Gastrocnemius medialis (tissue), 4 donors: ENCODE measurements around the gene TIGAR. TPM values are rescaled to one million over a fixed set of nuclear protein-coding genes. Genes with fewer than 3 reads are reported as not detected.

Source experiments
- ATAC-seq, 2 donors: fragments of 150-250 bp; one replicate each; pipeline ENCODE4 v1.9.1; 2016
- DNase-seq, 2 donors: peaks; one replicate each; pipeline ENCODE4 v3.0.0-alpha.2; 2019
- H3K27ac ChIP-seq, 4 donors: fragments of 200-600 bp; sonication (generic); 1 replicate in 1 of 4; 2 replicates in 3 of 4; pipeline ENCODE4 v1.5.1; 2016 to 2018; ENCODE audit warnings: mild to moderate bottlenecking in 2 of 4, moderate library complexity in 1 of 4
- H3K27me3 ChIP-seq, 3 donors: fragments of 200-600 bp; sonication (generic) in 2 of 3; 1 replicate in 1 of 3; 2 replicates in 2 of 3; pipeline versions ENCODE4 v1.5.1 to v1.6.0; 2016 to 2019; ENCODE audit warnings: mild to moderate bottlenecking in 1 of 3, moderate library complexity in 1 of 3
- H3K36me3 ChIP-seq, 2 donors: fragments of 200-600 bp; sonication (generic) in 1 of 2; one replicate each; pipeline ENCODE4 v1.5.1; 2017 to 2018
- H3K4me1 ChIP-seq, 2 donors: fragments of 200-600 bp; sonication (generic) in 1 of 2; one replicate each; pipeline ENCODE4 v1.5.1; 2016 to 2017; ENCODE audit warnings: mild to moderate bottlenecking in 2 of 2
- H3K4me3 ChIP-seq, 4 donors: fragments of 200-600 bp; sonication (generic) in 3 of 4; 1 replicate in 1 of 4; 2 replicates in 3 of 4; pipeline ENCODE4 v1.5.1; 2016 to 2019; ENCODE audit warnings: mild to moderate bottlenecking in 2 of 4
- H3K9me3 ChIP-seq, 3 donors: fragments of 200-600 bp; sonication (generic) in 2 of 3; 1 replicate in 1 of 3; 2 replicates in 2 of 3; pipeline ENCODE4 v1.5.1; 2016 to 2019
- CTCF ChIP-seq, 5 experiments: fragments of 450-650 bp in 3 of 5; fragments of 200-600 bp in 2 of 5; sonication (generic) in 2 of 5; IDR thresholded peaks in 4 of 5; conservative IDR thresholded peaks in 1 of 5; 1 replicate in 4 of 5; 2 replicates in 1 of 5; pipeline ENCODE4 v1.5.1; 2016 to 2019; ENCODE audit warnings: antibody characterized with exemption in 5 of 5, mild to moderate bottlenecking in 3 of 5, moderate library complexity in 3 of 5
- POLR2A ChIP-seq, 2 donors: fragments of 450-650 bp; IDR thresholded peaks; one replicate each; pipeline ENCODE4 v1.6.1; 2017; ENCODE audit warnings: antibody characterized with exemption in 2 of 2, mild to moderate bottlenecking in 2 of 2, moderate library complexity in 2 of 2
- in situ Hi-C, 4 donors: fragments of 200-750 bp; cut with MboI; loops; one replicate each; pipeline versions ENCODE4 v1.15.0 to v1.8.0; 2017; ENCODE audit warnings: low sequenced_read_pairs in 4 of 4
- intact Hi-C: fragments of 100-400 bp; cut with DNase I; formaldehyde crosslinking; loops from one replicate; pipeline ENCODE4 v1.15.1; 2023; ENCODE audit warnings: low total_unique reads
- total RNA-seq, 4 donors: library from RNA; depleted of rRNA; stranded (reverse); fragments of >200 nt; gene quantifications; one replicate each; pipeline versions ENCODE4 v1.1.0 to v1.2.3, GENCODE V29; 2016

TIGAR gene
- total RNA-seq, 4 donors from 2014 or later, result 4.4 to 8.3 (median 6.7) TPM

- H3K36me3 ChIP-seq, result no peaks in the 10 kb centered on the region
- in situ Hi-C loops, result no loop called here
- H3K27ac ChIP-seq, result no peak overlapping the region
- H3K4me1 ChIP-seq, result no peaks in the 10 kb centered on the region
- no peak for DNase-seq
- no peak for TF ChIP-seq POLR2A (IDR thresholded peaks at IDR 0.05)
- TF ChIP-seq CTCF (IDR thresholded peaks at IDR 0.05 in 4 of 5, conservative IDR thresholded peaks at IDR 0.05 in 1 of 5), result no peak
- H3K27me3 ChIP-seq, result peaks cover 3 to 5% (median 4%) of the 10 kb centered on the region in 3 donors
- H3K9me3 ChIP-seq, result no peaks in the 10 kb centered on the region
- no peak for ATAC-seq
- H3K4me3 ChIP-seq, result no peak overlapping the region
- intact Hi-C loops, result loop anchor here (5.0 kb wide), 1 partner anchor 549 kb away; no protein-coding TSS in a partner anchor
Observed at GRCh38 chr12:4293299-4293965, 27.6 kb upstream of the TIGAR start.

GRCh38 chr12:4293966-4294505 is 27.0 kb upstream of the TIGAR start:
- peaks cover 3 to 5% (median 4%) of the 10 kb centered on the region in 3 donors for H3K27me3 ChIP-seq
- H3K27ac ChIP-seq, result no peak overlapping the region
- no peak for TF ChIP-seq POLR2A (IDR thresholded peaks at IDR 0.05)
- no peak for TF ChIP-seq CTCF (IDR thresholded peaks at IDR 0.05 in 4 of 5, conservative IDR thresholded peaks at IDR 0.05 in 1 of 5)
- H3K4me1 ChIP-seq, result no peaks in the 10 kb centered on the region
- DNase-seq (no peak), ATAC-seq (no peak)
- in situ Hi-C loops, result no loop called here
- no peaks in the 10 kb centered on the region for H3K36me3 ChIP-seq
- intact Hi-C loops, result loop anchor here (5.0 kb wide), 1 partner anchor 548 kb away; no protein-coding TSS in a partner anchor
- H3K4me3 ChIP-seq, result no peak overlapping the region
- no peaks in the 10 kb centered on the region for H3K9me3 ChIP-seq

- Histone ChIP-seq H3K4me3 (no peak overlapping the region), H3K27me3 (no peaks in the 10 kb centered on the region), H3K36me3 (no peaks in the 10 kb centered on the region), H3K4me1 (no peaks in the 10 kb centered on the region), H3K27ac (no peak overlapping the region), H3K9me3 (no peaks in the 10 kb centered on the region)
- no peak for TF ChIP-seq POLR2A (IDR thresholded peaks at IDR 0.05)
- no peak for ATAC-seq
- in situ Hi-C loops, result no loop called here
- DNase-seq, result no peak
- intact Hi-C loops, result no loop called here
Observed at GRCh38 chr12:4296751-4297150, 24.3 kb upstream of the TIGAR start.

- TF ChIP-seq CTCF (IDR thresholded peaks at IDR 0.05 in 4 of 5, conservative IDR thresholded peaks at IDR 0.05 in 1 of 5), result no peak
- no peak for TF ChIP-seq POLR2A (IDR thresholded peaks at IDR 0.05)
- H3K27me3 ChIP-seq, result no peaks in the 10 kb centered on the region
- DNase-seq (no peak), ATAC-seq (no peak)
- no peaks in the 10 kb centered on the region for H3K9me3 ChIP-seq
- no peak overlapping the region for H3K27ac ChIP-seq
- H3K4me1 ChIP-seq, result no peaks in the 10 kb centered on the region
- no peak overlapping the region for H3K4me3 ChIP-seq
- in situ Hi-C loops (no loop called here), intact Hi-C loops (no loop called here)
- no peaks in the 10 kb centered on the region for H3K36me3 ChIP-seq
Observed at GRCh38 chr12:4297617-4298016, 23.4 kb upstream of the TIGAR start.

- no peaks in the 10 kb centered on the region for H3K4me1 ChIP-seq
- H3K9me3 ChIP-seq, result no peaks in the 10 kb centered on the region
- ATAC-seq (no peak), DNase-seq (no peak)
- no peaks in the 10 kb centered on the region for H3K27me3 ChIP-seq
- H3K4me3 ChIP-seq, result no peak overlapping the region
- in situ Hi-C loops (loop anchor here (10.0 to 25.0 kb wide), 2 partner anchors 224 to 236 kb away; partner anchors contain the start of gene RAD51AP1 (in 2 of the 4)), intact Hi-C loops (no loop called here)
- H3K36me3 ChIP-seq, result no peaks in the 10 kb centered on the region
- H3K27ac ChIP-seq, result no peak overlapping the region
- TF ChIP-seq CTCF (IDR thresholded peaks at IDR 0.05 in 4 of 5, conservative IDR thresholded peaks at IDR 0.05 in 1 of 5) (no peak), POLR2A (IDR thresholded peaks at IDR 0.05) (no peak)
Observed at GRCh38 chr12:4300883-4301282, 20.1 kb upstream of the TIGAR start.
